ENCODE data around the gene LRCH3.

Gene LRCH3

DNA sequence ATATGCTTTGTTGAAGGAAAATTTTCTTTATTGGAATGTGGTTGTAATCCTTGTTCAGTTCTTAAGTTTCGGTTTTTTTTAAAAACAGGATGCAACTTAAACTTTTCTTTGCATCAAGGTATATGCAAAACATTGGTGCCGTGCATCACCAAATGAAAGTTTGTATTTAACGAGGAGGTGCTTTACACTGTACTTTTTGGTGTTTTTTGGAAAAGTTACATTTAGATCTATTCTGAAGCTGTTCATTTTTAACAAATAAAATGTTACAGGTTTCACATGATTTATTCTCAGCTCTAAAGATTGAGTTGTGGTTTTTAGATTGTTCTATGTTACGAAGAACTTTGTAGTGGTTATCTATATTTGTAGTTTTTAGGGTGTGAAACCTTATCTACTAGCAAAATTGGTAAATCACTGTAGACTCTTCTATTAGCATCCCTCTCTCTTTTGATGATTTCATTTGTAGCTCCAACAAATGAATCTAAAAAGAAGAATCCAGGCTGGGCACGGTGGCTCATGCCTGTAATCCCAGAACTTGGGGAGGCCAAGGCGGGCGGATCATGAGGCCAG is 7.0 kb upstream of the LRCH3 start:
- H3K4me3 ChIP-seq: no peak overlapping the region
- TF ChIP-seq CTCF (IDR thresholded peaks at IDR 0.05): no peak
- no peaks in the 10 kb centered on the region for H3K4me1 ChIP-seq
- intact Hi-C loops (cut with DNase I; ENCODE audit: low total_unique reads): no loop called here
- no peaks in the 10 kb centered on the region for H3K9me3 ChIP-seq
- H3K27me3 ChIP-seq: no peaks in the 10 kb centered on the region
- DNase-seq: no peak
- peaks cover 20 to 62% (median 38%) of the 10 kb centered on the region in 3 donors for H3K36me3 ChIP-seq
- no peak overlapping the region for H3K27ac ChIP-seq

GRCh38 chr3:197787412-197787811 is 3.6 kb upstream of the LRCH3 start:
- H3K27me3 ChIP-seq: no peaks in the 10 kb centered on the region
- no peak overlapping the region for H3K27ac ChIP-seq
- H3K36me3 ChIP-seq: peaks cover 2 to 30% (median 19%) of the 10 kb centered on the region in 3 donors
- no peak overlapping the region for H3K4me3 ChIP-seq
- no peaks in the 10 kb centered on the region for H3K4me1 ChIP-seq
- DNase-seq: no peak
- intact Hi-C loops (cut with DNase I; ENCODE audit: low total_unique reads): no loop called here
- TF ChIP-seq CTCF (IDR thresholded peaks at IDR 0.05): no peak
- H3K9me3 ChIP-seq: no peaks in the 10 kb centered on the region

- Histone ChIP-seq H3K36me3 (peaks cover 0 to 13% (median 7%) of the 10 kb centered on the region in 3 donors), H3K4me3 (no peak overlapping the region), H3K4me1 (peaks cover 0 to 19% (median 12%) of the 10 kb centered on the region in 4 donors), H3K9me3 (no peaks in the 10 kb centered on the region), H3K27me3 (no peaks in the 10 kb centered on the region), H3K27ac (no peak overlapping the region)
- DNase-seq: no peak
- intact Hi-C loops (cut with DNase I; ENCODE audit: low total_unique reads): no loop called here
- TF ChIP-seq CTCF (IDR thresholded peaks at IDR 0.05): no peak
Observed at GRCh38 chr3:197789309-197789708, 1.7 kb upstream of the LRCH3 start.

DNA sequence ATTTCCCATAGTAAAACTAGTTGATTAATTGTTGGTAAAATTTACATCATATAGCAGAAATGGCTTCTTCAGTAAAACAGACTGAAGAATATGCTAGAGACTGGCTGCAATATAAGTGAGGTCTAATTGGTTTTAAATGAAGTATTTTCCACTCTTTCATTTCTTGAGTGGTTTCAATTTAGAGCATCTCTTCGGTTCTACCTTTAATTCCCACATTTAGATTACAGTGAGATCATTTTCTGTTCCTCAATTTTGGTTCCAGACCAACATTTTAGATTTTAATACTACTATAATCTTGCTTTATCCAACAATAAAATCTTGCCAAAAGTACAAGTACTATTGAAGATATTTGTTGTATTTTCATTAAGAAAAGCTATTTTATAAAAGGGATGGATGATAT is 1.0 kb upstream of the LRCH3 start:
- no peak for DNase-seq
- Histone ChIP-seq H3K27me3 (no peaks in the 10 kb centered on the region), H3K36me3 (peaks cover 0 to 7% (median 7%) of the 10 kb centered on the region in 3 donors), H3K4me1 (peaks cover 0 to 26% (median 16%) of the 10 kb centered on the region in 4 donors), H3K4me3 (no peak overlapping the region), H3K27ac (no peak overlapping the region), H3K9me3 (no peaks in the 10 kb centered on the region)
- intact Hi-C loops (cut with DNase I; ENCODE audit: low total_unique reads): no loop called here
- no peak for TF ChIP-seq CTCF (IDR thresholded peaks at IDR 0.05)

DNA sequence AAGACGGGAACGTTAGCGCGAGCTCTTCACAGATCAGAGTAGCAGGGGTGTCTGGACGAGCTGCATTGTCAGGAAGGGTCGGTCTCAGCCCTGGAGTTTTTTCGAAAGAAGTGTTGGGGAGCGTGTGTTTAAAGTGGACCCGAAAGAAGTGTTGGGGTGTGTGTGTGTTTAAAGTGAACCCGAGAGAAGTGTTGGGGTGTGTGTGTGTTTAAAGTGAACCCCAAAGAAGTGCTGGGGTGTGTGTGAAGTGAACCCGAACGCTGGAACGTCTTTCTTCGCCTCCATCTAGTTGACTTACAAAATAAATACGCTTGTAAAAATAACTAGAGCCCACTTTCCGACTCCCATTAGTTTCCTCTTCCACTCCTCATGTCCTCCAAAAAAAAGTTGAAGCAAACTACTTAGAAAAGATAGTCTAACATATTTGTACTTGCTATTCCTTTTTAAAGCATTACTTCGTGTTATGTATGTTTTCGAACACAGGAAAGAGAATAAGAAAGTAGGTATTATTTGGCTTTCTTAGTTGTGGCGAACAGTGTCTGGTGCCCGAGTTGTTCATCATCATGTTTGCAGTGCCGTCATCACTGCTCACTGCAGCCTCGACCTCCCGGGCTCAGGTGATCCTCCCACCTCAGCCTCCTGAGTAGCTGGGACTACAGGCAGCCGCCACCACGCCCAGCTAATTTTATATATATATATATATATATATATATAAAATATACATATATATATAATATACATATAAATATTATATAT is 1.0 kb downstream of the LRCH3 start:
- DNase-seq: no peak
- peaks cover 0 to 43% (median 17%) of the 10 kb centered on the region in 4 donors for H3K4me1 ChIP-seq
- peak overlapping the region; percentile 71 to 76 for H3K4me3 ChIP-seq
- H3K36me3 ChIP-seq: no peaks in the 10 kb centered on the region
- intact Hi-C loops (cut with DNase I; ENCODE audit: low total_unique reads): no loop called here
- TF ChIP-seq CTCF (IDR thresholded peaks at IDR 0.05): no peak
- no peaks in the 10 kb centered on the region for H3K27me3 ChIP-seq
- no peaks in the 10 kb centered on the region for H3K9me3 ChIP-seq
- H3K27ac ChIP-seq: peak overlapping the region; percentile 92 to 95

Measured in tibial artery (tissue), 4 donors.